Lower leg skin (tissue), 3 donors: Measurements from ENCODE around the gene UBE2E2.

Source experiments
- CTCF ChIP-seq, 3 donors: fragments of 450-650 bp; IDR thresholded peaks; one replicate each; pipeline ENCODE4 v1.5.1; 2016; ENCODE audit warnings: antibody characterized with exemption in 3 of 3, mild to moderate bottlenecking in 3 of 3, moderate library complexity in 2 of 3
- POLR2A ChIP-seq, 2 donors: fragments of 450-650 bp; IDR thresholded peaks; one replicate each; pipeline ENCODE4 v1.6.1; 2016 to 2017; ENCODE audit warnings: antibody characterized with exemption in 2 of 2, mild to moderate bottlenecking in 1 of 2, moderate library complexity in 1 of 2

- TF ChIP-seq POLR2A (IDR thresholded peaks at IDR 0.05) (no peak), CTCF (IDR thresholded peaks at IDR 0.05) (no peak)
Observed at GRCh38 chr3:23620638-23621015, 417.5 kb downstream of the UBE2E2 start.
